ENCODE measurements around the gene CDKAL1.

DNA sequence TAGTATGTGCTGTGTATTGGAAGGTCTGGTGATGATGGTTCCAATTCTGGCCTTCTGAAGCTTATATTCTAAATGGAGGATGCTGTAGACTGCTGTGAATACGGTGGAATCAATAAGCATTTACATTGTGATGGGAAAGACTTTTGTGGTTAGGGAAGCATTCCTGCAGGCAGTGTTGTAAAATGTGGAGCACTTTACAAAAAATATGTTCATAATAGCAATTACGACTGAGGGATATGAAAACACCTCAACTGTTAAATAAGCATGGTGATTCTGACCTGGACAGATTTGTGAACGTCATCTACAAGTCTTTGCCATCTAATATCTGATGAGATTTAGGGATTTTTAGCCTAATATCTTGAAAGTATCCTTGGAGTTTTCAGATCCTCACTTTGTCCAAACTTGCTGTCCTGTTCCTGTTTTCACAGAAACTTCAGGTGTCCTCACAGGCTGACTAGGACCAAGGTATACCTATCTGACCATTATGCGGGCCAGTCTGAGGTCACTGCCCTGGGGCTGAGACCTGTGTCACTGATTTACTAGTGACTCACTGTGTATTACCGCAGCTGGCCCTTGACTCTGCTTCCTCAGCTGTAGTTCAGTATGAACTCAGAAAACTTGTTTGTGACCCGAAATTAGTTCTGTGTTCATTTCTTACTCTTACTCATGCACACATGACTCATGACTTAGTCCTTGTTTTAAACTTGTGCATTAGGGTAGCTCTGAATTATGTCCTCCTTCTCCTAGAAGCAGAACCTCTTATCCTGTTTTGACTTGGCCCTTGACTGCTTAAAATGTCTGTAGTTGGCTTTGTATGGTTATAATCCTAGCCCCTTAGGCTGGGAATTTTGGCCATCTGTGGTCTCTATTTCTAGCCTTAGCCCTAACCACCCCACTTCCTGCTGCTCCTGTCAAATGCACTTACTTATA, 343.0 kb downstream of the CDKAL1 start:
- TF ChIP-seq, protein P1, sequence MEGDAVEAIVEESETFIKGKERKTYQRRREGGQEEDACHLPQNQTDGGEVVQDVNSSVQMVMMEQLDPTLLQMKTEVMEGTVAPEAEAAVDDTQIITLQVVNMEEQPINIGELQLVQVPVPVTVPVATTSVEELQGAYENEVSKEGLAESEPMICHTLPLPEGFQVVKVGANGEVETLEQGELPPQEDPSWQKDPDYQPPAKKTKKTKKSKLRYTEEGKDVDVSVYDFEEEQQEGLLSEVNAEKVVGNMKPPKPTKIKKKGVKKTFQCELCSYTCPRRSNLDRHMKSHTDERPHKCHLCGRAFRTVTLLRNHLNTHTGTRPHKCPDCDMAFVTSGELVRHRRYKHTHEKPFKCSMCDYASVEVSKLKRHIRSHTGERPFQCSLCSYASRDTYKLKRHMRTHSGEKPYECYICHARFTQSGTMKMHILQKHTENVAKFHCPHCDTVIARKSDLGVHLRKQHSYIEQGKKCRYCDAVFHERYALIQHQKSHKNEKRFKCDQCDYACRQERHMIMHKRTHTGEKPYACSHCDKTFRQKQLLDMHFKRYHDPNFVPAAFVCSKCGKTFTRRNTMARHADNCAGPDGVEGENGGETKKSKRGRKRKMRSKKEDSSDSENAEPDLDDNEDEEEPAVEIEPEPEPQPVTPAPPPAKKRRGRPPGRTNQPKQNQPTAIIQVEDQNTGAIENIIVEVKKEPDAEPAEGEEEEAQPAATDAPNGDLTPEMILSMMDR (IDR thresholded peaks at IDR 0.05), result no peak
- no peak for TF ChIP-seq POLR2A (IDR thresholded peaks at IDR 0.05)
